Head of caudate nucleus (tissue), 42 donors: ENCODE data around the gene IRGC.

Experiments used
- DNase-seq, 42 donors: peaks; one replicate each; pipeline versions ENCODE4 v3.0.0 to v3.0.0-alpha.2; 2020 to 2021; ENCODE audit warnings: mixed read lengths in 7 of 42
- intact Hi-C: fragments of 100-400 bp; cut with DNase I; formaldehyde crosslinking; loops from one replicate; pipeline ENCODE4 v1.15.0; 2022

Gene IRGC

GRCh38 chr19:43767818-43768217 lies 51.9 kb downstream of the IRGC start:
- DNase-seq = no peak
- intact Hi-C loops = no loop called here

GRCh38 chr19:43768273-43769050 lies 52.6 kb downstream of the IRGC start:
- DNase-seq = peak in 1 of 42 donors; percentile 51
- intact Hi-C loops = no loop called here

DNA sequence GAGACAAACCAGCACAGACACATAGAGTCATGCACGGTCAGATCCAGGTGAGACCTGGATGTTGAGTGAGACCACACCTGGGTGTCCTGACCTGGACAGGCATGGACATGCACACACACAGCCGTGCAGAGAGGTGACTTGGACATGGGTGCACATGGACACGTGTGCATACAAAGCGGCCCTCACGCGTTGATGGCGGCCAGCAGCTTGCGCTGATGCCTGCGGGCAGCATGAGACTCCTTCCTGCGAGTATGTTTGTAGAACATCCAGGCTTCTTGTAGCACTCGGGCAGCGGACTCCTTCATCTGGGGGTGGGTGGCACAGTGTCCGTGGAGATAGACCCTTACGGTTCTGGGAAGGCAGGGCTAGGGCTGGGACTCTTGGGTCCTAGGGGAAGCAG lies 53.4 kb downstream of the IRGC start:
- DNase-seq = no peak
- intact Hi-C loops = no loop called here
